Ascending aorta (tissue), 2 donors: ENCODE measurements around the gene ZNF783. TPM values are rescaled to one million over a fixed set of nuclear protein-coding genes. Genes with fewer than 3 reads are reported as not detected.
"Not testable (repeated sequence)": the region's sequence is repeated elsewhere in the genome, so short reads cannot be mapped to it uniquely, and the experiment has no call there.

Source experiments
- DNase-seq, 2 donors: peaks; one replicate each; pipeline ENCODE4 v3.0.0-alpha.2; 2019; ENCODE audit warnings: low spot score in 2 of 2
- H3K27ac ChIP-seq, 2 donors: fragments of 200-600 bp; sonication (generic); one replicate each; pipeline ENCODE4 v1.5.1; 2016 to 2017; ENCODE audit warnings: mild to moderate bottlenecking in 1 of 2
- H3K27me3 ChIP-seq: fragments of 200-600 bp; sonication (generic); one replicate; pipeline ENCODE4 v1.5.1; 2017
- H3K36me3 ChIP-seq, 2 donors: fragments of 200-600 bp; sonication (generic); one replicate each; pipeline ENCODE4 v1.5.1; 2016
- H3K4me1 ChIP-seq, 2 donors: fragments of 200-600 bp; sonication (generic); one replicate each; pipeline ENCODE4 v1.5.1; 2016 to 2017; ENCODE audit warnings: mild to moderate bottlenecking in 1 of 2
- H3K4me3 ChIP-seq, 2 donors: fragments of 200-600 bp; sonication (generic); one replicate each; pipeline ENCODE4 v1.5.1; 2016 to 2017; ENCODE audit warnings: mild to moderate bottlenecking in 1 of 2
- H3K9me3 ChIP-seq, 2 donors: fragments of 200-600 bp; sonication (generic); one replicate each; pipeline ENCODE4 v1.5.1; 2016
- intact Hi-C: fragments of 100-400 bp; cut with DNase I; formaldehyde crosslinking; loops from one replicate; pipeline ENCODE4 v1.15.1; 2023
- total RNA-seq: library from RNA; depleted of rRNA; stranded (reverse); fragments of >200 nt; gene quantifications from one replicate; pipeline ENCODE4 v1.1.0, GENCODE V29; 2016
- TF ChIP-seq, protein P1 (sequence below), 3 experiments: fragments of 200-600 bp in 2 of 3; fragments of 450-650 bp in 1 of 3; sonication (generic) in 2 of 3; IDR thresholded peaks; one replicate each; pipeline ENCODE4 v1.5.1; 2016 to 2019; ENCODE audit warnings: antibody characterized with exemption in 3 of 3, mild to moderate bottlenecking in 1 of 3, moderate library complexity in 1 of 3

Gene ZNF783
- total RNA-seq, 1 donor from 2014 or later, result 25.7 TPM

DNA sequence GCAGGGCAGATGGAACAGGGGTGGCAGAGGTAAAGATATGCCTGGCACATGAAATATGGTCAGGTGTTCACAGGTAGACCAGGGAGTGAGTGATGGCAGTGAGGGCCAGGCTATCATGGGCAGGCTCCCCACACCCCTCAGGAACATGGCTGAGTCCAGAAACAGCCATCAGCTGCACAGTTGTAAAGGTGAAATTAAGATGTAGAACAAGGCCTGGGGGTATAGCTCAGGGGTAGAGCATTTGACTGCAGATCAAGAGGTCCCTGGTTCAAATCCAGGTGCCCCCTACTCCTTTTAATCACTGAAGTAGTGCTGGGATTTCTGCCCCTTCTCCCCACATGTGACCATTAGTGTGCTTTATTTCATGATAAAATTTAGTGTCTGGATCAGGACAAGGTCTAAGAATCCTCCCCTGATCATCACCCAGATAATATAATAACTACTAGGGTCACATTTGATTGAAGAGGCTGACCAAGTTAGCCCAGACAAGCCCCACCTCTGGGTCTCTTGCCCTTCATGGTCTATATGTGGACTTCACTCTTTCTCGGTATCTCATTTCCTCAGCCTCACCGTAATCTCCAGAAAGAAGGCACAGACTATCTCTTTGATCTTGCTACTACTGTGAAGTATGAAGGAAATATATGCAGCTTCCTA, 69.0 kb downstream of the ZNF783 start:
- Histone ChIP-seq H3K27me3 (no peaks in the 10 kb centered on the region), H3K4me1 (no peaks in the 10 kb centered on the region), H3K36me3 (no peaks in the 10 kb centered on the region), H3K27ac (no peak overlapping the region), H3K4me3 (no peak overlapping the region), H3K9me3 (no peaks in the 10 kb centered on the region)
- no peak for DNase-seq
- TF ChIP-seq, protein P1, sequence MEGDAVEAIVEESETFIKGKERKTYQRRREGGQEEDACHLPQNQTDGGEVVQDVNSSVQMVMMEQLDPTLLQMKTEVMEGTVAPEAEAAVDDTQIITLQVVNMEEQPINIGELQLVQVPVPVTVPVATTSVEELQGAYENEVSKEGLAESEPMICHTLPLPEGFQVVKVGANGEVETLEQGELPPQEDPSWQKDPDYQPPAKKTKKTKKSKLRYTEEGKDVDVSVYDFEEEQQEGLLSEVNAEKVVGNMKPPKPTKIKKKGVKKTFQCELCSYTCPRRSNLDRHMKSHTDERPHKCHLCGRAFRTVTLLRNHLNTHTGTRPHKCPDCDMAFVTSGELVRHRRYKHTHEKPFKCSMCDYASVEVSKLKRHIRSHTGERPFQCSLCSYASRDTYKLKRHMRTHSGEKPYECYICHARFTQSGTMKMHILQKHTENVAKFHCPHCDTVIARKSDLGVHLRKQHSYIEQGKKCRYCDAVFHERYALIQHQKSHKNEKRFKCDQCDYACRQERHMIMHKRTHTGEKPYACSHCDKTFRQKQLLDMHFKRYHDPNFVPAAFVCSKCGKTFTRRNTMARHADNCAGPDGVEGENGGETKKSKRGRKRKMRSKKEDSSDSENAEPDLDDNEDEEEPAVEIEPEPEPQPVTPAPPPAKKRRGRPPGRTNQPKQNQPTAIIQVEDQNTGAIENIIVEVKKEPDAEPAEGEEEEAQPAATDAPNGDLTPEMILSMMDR (IDR thresholded peaks at IDR 0.05), result no peak
- intact Hi-C loops, result no loop called here

DNA sequence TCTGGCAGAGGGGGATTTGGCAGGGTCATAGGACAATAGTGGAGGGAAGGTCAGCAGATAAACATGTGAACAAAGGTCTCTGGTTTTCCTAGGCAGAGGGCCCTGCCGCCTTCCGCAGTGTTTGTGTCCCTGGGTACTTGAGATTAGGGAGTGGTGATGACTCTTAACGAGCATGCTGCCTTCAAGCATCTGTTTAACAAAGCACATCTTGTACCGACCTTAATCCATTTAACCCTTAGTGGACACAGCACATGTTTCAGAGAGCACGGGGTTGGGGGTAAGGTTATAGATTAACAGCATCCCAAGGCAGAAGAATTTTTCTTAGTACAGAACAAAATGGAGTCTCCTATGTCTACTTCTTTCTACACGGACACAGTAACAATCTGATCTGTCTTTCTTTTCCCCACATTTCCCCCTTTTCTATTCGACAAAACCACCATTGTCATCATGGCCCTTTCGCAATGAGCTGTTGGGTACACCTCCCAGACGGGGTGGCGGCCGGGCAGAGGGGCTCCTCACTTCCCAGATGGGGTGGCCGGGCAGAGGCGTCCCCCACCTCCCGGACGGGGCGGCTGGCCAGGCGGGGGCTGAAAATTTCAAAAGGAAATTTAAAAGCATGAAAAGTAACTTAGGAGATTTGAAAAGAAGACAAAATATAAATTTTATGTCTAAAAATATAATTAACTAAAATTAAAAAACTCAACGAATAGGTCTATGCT, 70.8 kb downstream of the ZNF783 start:
- H3K36me3 ChIP-seq, H3K9me3 ChIP-seq, H3K27me3 ChIP-seq, intact Hi-C loops, H3K27ac ChIP-seq, DNase-seq, H3K4me3 ChIP-seq, H3K4me1 ChIP-seq: not testable (repeated sequence)

DNA sequence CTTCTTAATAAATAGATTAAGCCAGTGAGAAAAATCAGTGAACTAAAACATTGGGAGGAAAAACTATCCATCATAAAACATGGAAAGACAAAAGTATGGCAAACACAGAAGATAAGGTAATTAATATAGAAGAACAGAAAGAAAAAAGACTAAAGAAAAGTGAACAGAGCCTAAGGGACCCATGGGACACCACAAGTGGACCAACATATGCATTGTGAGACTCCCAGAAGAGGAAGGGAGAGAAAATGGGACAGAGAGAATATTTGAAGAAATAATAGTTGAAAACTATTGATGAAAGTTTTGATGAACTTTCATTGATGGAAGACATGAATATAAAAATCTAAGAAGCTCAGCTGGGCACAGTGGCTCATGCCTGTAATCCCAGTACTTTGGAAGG, 71.3 kb downstream of the ZNF783 start:
- intact Hi-C loops, result no loop called here
- no peaks in the 10 kb centered on the region for H3K27me3 ChIP-seq
- no peaks in the 10 kb centered on the region for H3K9me3 ChIP-seq
- no peak for DNase-seq
- TF ChIP-seq, protein P1 (IDR thresholded peaks at IDR 0.05), result no peak
- no peak overlapping the region for H3K27ac ChIP-seq
- H3K36me3 ChIP-seq, result no peaks in the 10 kb centered on the region
- no peaks in the 10 kb centered on the region for H3K4me1 ChIP-seq
- H3K4me3 ChIP-seq, result no peak overlapping the region

DNA sequence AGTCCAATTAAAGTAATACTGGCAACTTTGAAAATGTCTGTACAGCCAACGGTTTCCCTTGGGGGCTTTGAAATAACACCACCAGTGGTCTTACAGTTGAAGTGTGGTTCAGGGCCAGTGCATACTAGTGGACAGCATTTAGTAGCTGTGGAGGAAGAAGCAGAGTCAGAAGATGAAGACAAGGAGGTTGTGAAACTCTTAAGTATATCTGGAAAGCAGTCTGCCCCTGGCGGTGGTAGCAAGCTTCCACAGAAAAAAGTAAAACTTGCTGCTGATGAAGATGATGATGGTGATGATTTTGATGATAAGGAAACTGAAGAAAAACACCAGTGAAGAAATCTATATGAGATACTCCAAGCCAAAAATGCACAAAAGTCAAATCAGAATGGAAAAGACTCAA, 72.2 kb downstream of the ZNF783 start:
- intact Hi-C loops, result no loop called here
- TF ChIP-seq, protein P1 (IDR thresholded peaks at IDR 0.05), result no peak
- Histone ChIP-seq H3K9me3 (no peaks in the 10 kb centered on the region), H3K36me3 (no peaks in the 10 kb centered on the region), H3K4me3 (no peak overlapping the region), H3K4me1 (no peaks in the 10 kb centered on the region), H3K27me3 (no peaks in the 10 kb centered on the region), H3K27ac (no peak overlapping the region)
- DNase-seq, result no peak

Other genes with a start within 250 kb of the ZNF783 start
- gene PDIA4, start 233.7 kb upstream of the ZNF783 start, total RNA-seq, result 129 TPM
- 8.4 TPM for gene ZNF786, start 171.5 kb upstream of the ZNF783 start, total RNA-seq
- not detected for gene ZNF425, start 135.9 kb upstream of the ZNF783 start, total RNA-seq
- gene ZNF398, start 114.7 kb upstream of the ZNF783 start, total RNA-seq, result 19.6 TPM
- gene ZNF282, start 66.7 kb upstream of the ZNF783 start, total RNA-seq, result 17.9 TPM
- 5.2 TPM for gene ZNF212, start 22.5 kb upstream of the ZNF783 start, total RNA-seq
- gene ZNF777, start 198.9 kb downstream of the ZNF783 start, total RNA-seq, result 13.4 TPM
- gene ZNF746, start 235.6 kb downstream of the ZNF783 start, total RNA-seq, result 27.5 TPM